ENCODE data around the gene NEU2. TPM values are rescaled to one million over a fixed set of nuclear protein-coding genes. Genes with fewer than 3 reads are reported as not detected.

Gene NEU2
- total and polyA plus RNA-seq, 4 donors, result not detected

- no peak overlapping the region for H3K9ac ChIP-seq (ENCODE audit: low read depth in 1 of 2, low read length in 2 of 2)
- no peaks in the 10 kb centered on the region for H3K9me3 ChIP-seq (ENCODE audit: control insufficient read depth in 4 of 4, low read length in 3 of 4)
- H3K36me3 ChIP-seq (ENCODE audit: control insufficient read depth in 4 of 4, insufficient read depth in 3 of 4, low read depth in 1 of 4, low read length in 3 of 4), result no peaks in the 10 kb centered on the region
- no peak overlapping the region for H3K27ac ChIP-seq (ENCODE audit: low read depth in 1 of 2, low read length in 2 of 2)
- no peak overlapping the region for H3K4me3 ChIP-seq (ENCODE audit: low read depth in 1 of 3, low read length in 3 of 3)
- H3K4me1 ChIP-seq (ENCODE audit: control insufficient read depth in 4 of 4, insufficient read depth in 4 of 4, low read length in 3 of 4), result no peaks in the 10 kb centered on the region
- DNase-seq (ENCODE audit: low spot score), result no peak
- WGBS, result 92% methylated on average over 27 of the region's 27 CpGs
- no peaks in the 10 kb centered on the region for H3K27me3 ChIP-seq (ENCODE audit: control insufficient read depth in 4 of 4, insufficient read depth in 4 of 4, low read length in 3 of 4)
- TF ChIP-seq YY1 (IDR thresholded peaks at IDR 0.05), result no peak
- no peak for TF ChIP-seq RXRA (IDR thresholded peaks at IDR 0.05)
- no peak for TF ChIP-seq HNF4A (conservative IDR thresholded peaks at IDR 0.05)
- no peak for TF ChIP-seq REST (IDR thresholded peaks at IDR 0.05)
- TF ChIP-seq RAD21 (IDR thresholded peaks at IDR 0.05), result no peak
- no peak for TF ChIP-seq CTCF (IDR thresholded peaks at IDR 0.05; ENCODE audit: low read depth, low read length, missing input control)
- no peak for TF ChIP-seq SP1 (IDR thresholded peaks at IDR 0.05)
- TF ChIP-seq EGR1 (IDR thresholded peaks at IDR 0.05; ENCODE audit: low read depth in 2 of 2), result no peak
- no peak for TF ChIP-seq GABPA (IDR thresholded peaks at IDR 0.05 in 1 of 2, conservative IDR thresholded peaks at IDR 0.05 in 1 of 2)
- no peak for TF ChIP-seq FOXA1 (IDR thresholded peaks at IDR 0.05)
Observed at GRCh38 chr2:233031556-233032500, 644 bp upstream of the NEU2 start.

GRCh38 chr2:233033672-233034071, 1.2 kb downstream of the NEU2 start:
- Histone ChIP-seq H3K4me1 (ENCODE audit: control insufficient read depth in 4 of 4, insufficient read depth in 4 of 4, low read length in 3 of 4) (no peaks in the 10 kb centered on the region), H3K27ac (ENCODE audit: low read depth in 1 of 2, low read length in 2 of 2) (no peak overlapping the region), H3K9ac (ENCODE audit: low read depth in 1 of 2, low read length in 2 of 2) (no peak overlapping the region), H3K27me3 (ENCODE audit: control insufficient read depth in 4 of 4, insufficient read depth in 4 of 4, low read length in 3 of 4) (no peaks in the 10 kb centered on the region), H3K36me3 (ENCODE audit: control insufficient read depth in 4 of 4, insufficient read depth in 3 of 4, low read depth in 1 of 4, low read length in 3 of 4) (no peaks in the 10 kb centered on the region), H3K4me3 (ENCODE audit: low read depth in 1 of 3, low read length in 3 of 3) (no peak overlapping the region), H3K9me3 (ENCODE audit: control insufficient read depth in 4 of 4, low read length in 3 of 4) (no peaks in the 10 kb centered on the region)
- DNase-seq (ENCODE audit: low spot score), result no peak
- no peak for TF ChIP-seq CTCF (IDR thresholded peaks at IDR 0.05; ENCODE audit: low read depth, low read length, missing input control)
- no peak for TF ChIP-seq REST (IDR thresholded peaks at IDR 0.05)
- TF ChIP-seq ATF3 (IDR thresholded peaks at IDR 0.05), result no peak
- no peak for TF ChIP-seq EGR1 (IDR thresholded peaks at IDR 0.05; ENCODE audit: low read depth in 2 of 2)
- no peak for TF ChIP-seq FOXA2 (IDR thresholded peaks at IDR 0.05)
- no peak for TF ChIP-seq NR2F2 (IDR thresholded peaks at IDR 0.05)
- TF ChIP-seq ZBTB33 (IDR thresholded peaks at IDR 0.05), result no peak
- TF ChIP-seq SP1 (IDR thresholded peaks at IDR 0.05), result no peak
- no peak for TF ChIP-seq RAD21 (IDR thresholded peaks at IDR 0.05)
- no peak for TF ChIP-seq GABPA (IDR thresholded peaks at IDR 0.05 in 1 of 2, conservative IDR thresholded peaks at IDR 0.05 in 1 of 2)
- WGBS, result 79% methylated on average over 9 of the region's 9 CpGs
